Measurements from ENCODE around the gene FAM13A. TPM values are rescaled to one million over a fixed set of nuclear protein-coding genes. Genes with fewer than 3 reads are reported as not detected.
"Not testable (repeated sequence)": the region's sequence is repeated elsewhere in the genome, so short reads cannot be mapped to it uniquely, and the experiment has no call there.

The FAM13A gene
- total RNA-seq, 4 donors from 2014 or later = 157 to 327 (median 202) TPM

DNA sequence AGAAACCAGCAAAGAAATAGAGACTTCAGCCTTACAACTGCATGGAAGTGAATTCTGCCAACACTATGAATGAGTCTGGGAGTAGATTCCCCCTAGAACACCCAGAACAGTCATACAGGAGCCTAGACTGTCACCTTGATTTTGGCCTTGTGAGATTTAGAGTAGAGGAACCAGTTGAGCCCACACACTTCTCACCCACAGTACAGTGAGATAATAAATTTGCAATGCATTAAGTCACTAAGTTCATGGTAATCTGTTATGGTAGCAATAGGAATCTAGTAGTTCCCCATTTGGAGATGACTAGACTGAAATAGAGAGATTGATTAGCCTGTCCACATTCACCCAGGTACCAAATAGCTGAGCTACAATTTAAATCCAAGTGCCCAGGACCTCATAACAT, 59.0 kb downstream of the FAM13A start:
- intact Hi-C loops (cut with DNase I) = no loop called here
- Histone ChIP-seq H3K4me1 (no peaks in the 10 kb centered on the region), H3K36me3 (no peaks in the 10 kb centered on the region), H3K27ac (no peak overlapping the region), H3K27me3 (no peaks in the 10 kb centered on the region), H3K9me3 (no peaks in the 10 kb centered on the region), H3K4me3 (replicated peaks in 1 of 3) (no peak overlapping the region)
- TF ChIP-seq POLR2A (IDR thresholded peaks at IDR 0.05) = no peak
- TF ChIP-seq, protein P1, sequence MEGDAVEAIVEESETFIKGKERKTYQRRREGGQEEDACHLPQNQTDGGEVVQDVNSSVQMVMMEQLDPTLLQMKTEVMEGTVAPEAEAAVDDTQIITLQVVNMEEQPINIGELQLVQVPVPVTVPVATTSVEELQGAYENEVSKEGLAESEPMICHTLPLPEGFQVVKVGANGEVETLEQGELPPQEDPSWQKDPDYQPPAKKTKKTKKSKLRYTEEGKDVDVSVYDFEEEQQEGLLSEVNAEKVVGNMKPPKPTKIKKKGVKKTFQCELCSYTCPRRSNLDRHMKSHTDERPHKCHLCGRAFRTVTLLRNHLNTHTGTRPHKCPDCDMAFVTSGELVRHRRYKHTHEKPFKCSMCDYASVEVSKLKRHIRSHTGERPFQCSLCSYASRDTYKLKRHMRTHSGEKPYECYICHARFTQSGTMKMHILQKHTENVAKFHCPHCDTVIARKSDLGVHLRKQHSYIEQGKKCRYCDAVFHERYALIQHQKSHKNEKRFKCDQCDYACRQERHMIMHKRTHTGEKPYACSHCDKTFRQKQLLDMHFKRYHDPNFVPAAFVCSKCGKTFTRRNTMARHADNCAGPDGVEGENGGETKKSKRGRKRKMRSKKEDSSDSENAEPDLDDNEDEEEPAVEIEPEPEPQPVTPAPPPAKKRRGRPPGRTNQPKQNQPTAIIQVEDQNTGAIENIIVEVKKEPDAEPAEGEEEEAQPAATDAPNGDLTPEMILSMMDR (IDR thresholded peaks at IDR 0.05) = no peak
- DNase-seq = no peak

DNA sequence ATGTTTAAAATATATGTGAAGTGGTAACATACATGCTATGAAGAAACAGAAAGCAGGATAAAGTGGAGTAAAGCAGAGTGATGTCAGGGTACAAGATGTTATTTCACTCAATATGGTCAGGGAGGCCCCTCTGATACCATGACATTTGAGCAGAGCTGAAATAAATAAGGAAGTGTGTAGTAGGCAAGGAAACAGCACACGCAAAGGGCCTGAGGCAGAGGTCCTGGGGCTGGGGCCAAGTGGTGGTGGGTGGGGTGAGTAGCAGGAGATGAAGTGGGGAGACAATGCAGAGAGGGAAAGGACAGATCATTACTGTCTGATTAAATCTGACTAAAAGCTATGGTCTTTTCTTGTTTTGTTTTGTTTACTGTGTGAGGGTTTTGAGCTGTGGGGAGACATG, 61.1 kb downstream of the FAM13A start:
- TF ChIP-seq POLR2A (IDR thresholded peaks at IDR 0.05) = no peak
- TF ChIP-seq, protein P1 (IDR thresholded peaks at IDR 0.05) = no peak

DNA sequence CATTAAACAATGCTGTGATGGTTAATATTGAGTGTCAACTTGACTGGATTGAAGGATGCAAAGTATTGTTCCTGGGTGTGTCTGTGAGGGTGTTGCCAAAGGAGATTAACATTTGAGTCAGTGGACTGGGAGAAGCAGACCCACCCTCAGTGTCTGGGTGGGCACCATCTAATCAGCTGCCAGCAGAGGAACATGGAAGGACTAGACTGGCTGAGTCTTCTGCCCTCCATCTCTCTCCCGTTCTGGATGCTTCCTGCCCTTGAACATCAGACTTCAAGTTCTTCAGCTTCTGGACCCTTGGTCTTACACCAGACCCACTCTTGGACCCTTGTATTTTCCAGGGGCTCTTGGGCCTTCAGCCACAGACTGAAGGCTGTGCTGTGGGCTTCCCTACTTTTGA, 61.7 kb downstream of the FAM13A start:
- H3K36me3 ChIP-seq; H3K27ac ChIP-seq; intact Hi-C loops (cut with DNase I); DNase-seq; H3K9me3 ChIP-seq; H3K4me3 ChIP-seq (replicated peaks in 1 of 3); H3K27me3 ChIP-seq: not testable (repeated sequence)
- H3K4me1 ChIP-seq = peaks cover 16% of the 10 kb centered on the region in 2 donors
- 100% methylated on average over 1 of the region's 1 CpG for WGBS, 2 donors

More for the DNA sequence above, 61.1 kb downstream of the FAM13A start:
- DNase-seq = no peak
- no peak overlapping the region for H3K27ac ChIP-seq
- peaks cover 10 to 11% of the 10 kb centered on the region in 2 donors for H3K4me1 ChIP-seq
- no peaks in the 10 kb centered on the region for H3K27me3 ChIP-seq
- H3K4me3 ChIP-seq (replicated peaks in 1 of 3) = no peak overlapping the region
- intact Hi-C loops (cut with DNase I) = no loop called here
- H3K36me3 ChIP-seq = no peaks in the 10 kb centered on the region
- 90 to 100% methylated on average over 1 of the region's 1 CpG for WGBS, 2 donors
- H3K9me3 ChIP-seq = no peaks in the 10 kb centered on the region

DNA sequence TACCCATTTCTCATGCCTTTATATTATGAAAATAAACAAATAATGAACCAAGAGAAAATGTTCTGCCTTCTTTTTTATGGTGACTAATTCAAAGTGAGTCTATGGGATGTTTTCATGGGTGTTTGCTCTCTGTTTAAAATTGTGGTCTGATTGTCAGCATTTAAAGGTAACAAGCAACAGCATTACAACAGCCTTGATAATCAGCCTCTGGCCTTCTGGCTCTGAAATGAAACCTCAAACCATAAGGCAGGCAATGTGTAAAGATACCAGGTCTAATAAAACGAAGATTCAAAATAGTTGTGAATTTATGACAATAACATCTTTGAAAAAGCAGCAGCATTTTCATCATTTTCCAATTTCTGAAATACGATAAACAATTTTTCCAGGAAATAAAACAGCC, 63.7 kb downstream of the FAM13A start:
- Histone ChIP-seq H3K27me3 (no peaks in the 10 kb centered on the region), H3K9me3 (no peaks in the 10 kb centered on the region), H3K36me3 (no peaks in the 10 kb centered on the region), H3K27ac (no peak overlapping the region), H3K4me3 (replicated peaks in 1 of 3) (no peak overlapping the region), H3K4me1 (peaks cover 22 to 23% of the 10 kb centered on the region in 2 donors)
- no peak for DNase-seq
- intact Hi-C loops (cut with DNase I) = no loop called here
- 92 to 95% methylated on average over 2 of the region's 2 CpGs for WGBS, 2 donors
- no peak for TF ChIP-seq POLR2A (IDR thresholded peaks at IDR 0.05)
- TF ChIP-seq, protein P1 (IDR thresholded peaks at IDR 0.05) = no peak

DNA sequence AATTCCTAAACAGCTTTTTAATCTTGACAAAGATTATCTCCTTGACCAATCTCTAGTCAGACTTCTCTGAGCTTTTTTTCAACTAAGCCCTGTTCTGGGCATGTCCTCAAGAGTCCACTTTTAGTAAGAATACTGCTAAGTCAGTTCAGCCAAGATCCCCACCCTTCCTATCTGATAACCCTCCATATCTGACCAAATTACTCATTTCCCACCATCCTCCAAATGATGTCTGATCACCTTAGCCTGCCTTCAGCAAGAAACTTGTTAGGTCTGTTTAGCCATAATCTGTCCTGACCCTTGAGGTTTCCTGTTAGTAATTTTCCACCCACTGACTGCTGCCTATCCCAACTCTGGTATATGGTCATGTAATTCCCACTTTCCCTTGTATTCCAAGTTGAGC, 65.2 kb downstream of the FAM13A start:
- TF ChIP-seq POLR2A (IDR thresholded peaks at IDR 0.05) = no peak
- TF ChIP-seq, protein P1 (IDR thresholded peaks at IDR 0.05) = no peak
- Histone ChIP-seq H3K4me1 (peaks cover 22 to 23% of the 10 kb centered on the region in 2 donors), H3K27me3 (no peaks in the 10 kb centered on the region), H3K27ac (peak overlapping the region; percentile 50 to 79 (median 57)), H3K36me3 (no peaks in the 10 kb centered on the region), H3K9me3 (no peaks in the 10 kb centered on the region), H3K4me3 (replicated peaks in 1 of 3) (no peak overlapping the region)
- intact Hi-C loops (cut with DNase I) = no loop called here
- no peak for DNase-seq

DNA sequence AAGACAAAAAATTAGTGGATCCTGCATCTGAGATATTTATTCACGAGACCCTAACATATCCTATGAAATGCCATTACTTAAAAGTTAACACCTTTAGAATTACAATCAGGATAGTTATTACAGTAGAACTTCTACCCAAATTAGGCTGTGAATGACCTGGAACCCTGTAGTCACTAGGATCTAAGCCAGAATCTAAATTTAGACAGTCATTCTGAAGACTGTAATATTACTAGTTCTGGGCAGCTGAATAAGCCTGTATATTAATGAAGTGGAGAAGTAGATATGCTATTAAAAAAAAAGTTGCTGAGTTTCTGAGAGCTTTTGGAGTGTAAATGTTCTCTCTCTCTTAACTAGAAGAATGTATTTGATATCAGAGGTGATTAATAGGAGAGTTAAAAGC, 67.0 kb downstream of the FAM13A start:
- 71 to 78% methylated on average over 1 of the region's 1 CpG for WGBS, 2 donors
- no peak for DNase-seq
- Histone ChIP-seq H3K9me3 (no peaks in the 10 kb centered on the region), H3K36me3 (no peaks in the 10 kb centered on the region), H3K27ac (peak overlapping the region; percentile 50 to 79 (median 71)), H3K27me3 (no peaks in the 10 kb centered on the region), H3K4me1 (peaks cover 22 to 23% of the 10 kb centered on the region in 2 donors), H3K4me3 (replicated peaks in 1 of 3) (no peak overlapping the region)
- no peak for TF ChIP-seq POLR2A (IDR thresholded peaks at IDR 0.05)
- TF ChIP-seq, protein P1 (IDR thresholded peaks at IDR 0.05) = no peak
- intact Hi-C loops (cut with DNase I) = no loop called here
